ENCODE results near the gene NOPCHAP1. TPM values are rescaled to one million over a fixed set of nuclear protein-coding genes. Genes with fewer than 3 reads are reported as not detected.
"Not testable (repeated sequence)": the region's sequence is repeated elsewhere in the genome, so short reads cannot be mapped to it uniquely, and the experiment has no call there.

Gene NOPCHAP1
- total and polyA plus RNA-seq, 2 of the 4 experiments (the other 2 are of a cell fraction): 5.6 to 9.3 TPM

DNA sequence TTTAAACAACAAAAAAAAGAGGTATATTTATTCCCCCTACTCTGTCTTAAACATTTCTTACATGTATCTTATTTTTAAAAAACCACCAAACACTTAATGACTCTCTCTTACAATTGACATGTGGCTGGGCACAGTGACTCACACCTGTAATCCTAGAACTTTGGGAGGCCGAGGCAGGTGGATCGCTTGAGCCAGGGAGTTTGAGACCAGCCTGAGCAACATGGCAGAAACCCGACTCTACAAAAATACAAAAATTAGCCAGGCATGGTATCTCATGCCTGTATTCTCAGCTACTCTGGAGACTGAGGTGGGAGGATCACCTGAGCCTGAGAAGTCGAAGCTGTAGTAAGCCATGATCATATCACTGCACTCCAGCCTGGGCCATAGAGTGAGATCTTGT lies 44.0 kb upstream of the NOPCHAP1 start:
- Histone ChIP-seq H4K20me1 (ENCODE audit: insufficient read depth, low read length) (no peaks in the 10 kb centered on the region), H3K79me1 (ENCODE audit: low read depth in 1 of 2, low read length in 2 of 2) (no peaks in the 10 kb centered on the region; a peak in 1 of 4 replicates), H3K56ac (ENCODE audit: extremely low read depth, insufficient read depth, low read length) (no peak overlapping the region), H3K23ac (ENCODE audit: low read depth, low read length) (no peak overlapping the region), H2AK5ac (ENCODE audit: low read depth, low read length) (no peak overlapping the region), H3K4ac (ENCODE audit: low read depth, low read length) (no peak overlapping the region), H4K91ac (ENCODE audit: insufficient read depth, low read depth, low read length) (no peak overlapping the region), H2AK9ac (replicated peaks; ENCODE audit: low read depth, low read length, poor library complexity) (no peak overlapping the region), H4K8ac (ENCODE audit: low read depth in 2 of 2, low read length in 2 of 2) (no peak overlapping the region), H3K14ac (replicated peaks; ENCODE audit: low read depth, low read length) (no peak overlapping the region), H3K27ac (ENCODE audit: insufficient read depth, low read length) (no peak overlapping the region), H3K9me3 (ENCODE audit: control insufficient read depth, insufficient read depth, low read length) (peaks cover 11% of the 10 kb centered on the region), H3K4me3 (ENCODE audit: insufficient read depth, low read depth, low read length) (no peak overlapping the region), H3K4me1 (ENCODE audit: control insufficient read depth, insufficient read depth, low read length) (peaks cover 3% of the 10 kb centered on the region), H3K9me1 (ENCODE audit: insufficient read depth, low read length) (0 out of 2 replicates have a peak, but pooled peaks cover 4% of the 10 kb centered on the region), H2AFZ (replicated peaks; ENCODE audit: low read length, poor library complexity) (no peak overlapping the region), H3K36me3 (ENCODE audit: control insufficient read depth, insufficient read depth, low read length) (no peaks in the 10 kb centered on the region), H4K5ac (ENCODE audit: low read depth, low read length) (no peak overlapping the region), H2BK15ac (ENCODE audit: low read depth, low read length) (no peak overlapping the region), H3K9ac (ENCODE audit: low read depth, low read length) (no peak overlapping the region), H2BK20ac (ENCODE audit: low read depth, low read length) (no peak overlapping the region), H2BK5ac (ENCODE audit: low read depth, low read length, poor library complexity, severe bottlenecking) (no peak overlapping the region), H2BK120ac (ENCODE audit: low read depth, low read length) (no peak overlapping the region), H3K18ac (ENCODE audit: low read depth, low read length) (no peak overlapping the region), H3K4me2 (ENCODE audit: low read depth, low read length) (no peak overlapping the region), H3K27me3 (ENCODE audit: control insufficient read depth, insufficient read depth, low read length) (peaks cover 4% of the 10 kb centered on the region; the same call in 1 of the 2 replicates)
- ChIA-PET POLR2A (ENCODE audit: unreplicated experiment) (no interaction called here), CTCF (interaction anchor here (0.7 kb wide), 1 partner anchor 16 kb away, joined by 4 read pairs; the partner anchor contains the start of gene SLC41A2)
- no peak for ATAC-seq (ENCODE audit: low read depth)
- dilution Hi-C loops (cut with HindIII; ENCODE audit: low sequenced_read_pairs, unreplicated experiment): no loop called here
- in situ Hi-C loops (cut with MboI; ENCODE audit: low sequenced_read_pairs): no loop called here
- TF ChIP-seq SMC3 (IDR thresholded peaks at IDR 0.05; ENCODE audit: low read depth, low read length) (no peak), CEBPB (IDR thresholded peaks at IDR 0.05; ENCODE audit: low read depth, low read length) (no peak), MAZ (IDR thresholded peaks at IDR 0.05; ENCODE audit: borderline replicate concordance, low read depth, low read length) (no peak)
- no peak for DNase-seq
- no TSS peak for BruUV-seq (replicated peaks)
- WGBS, 2 experiments (ENCODE audit: extremely low coverage in 2 of 2, insufficient read length in 1 of 2): 100% methylated on average over 1 of the region's 4 CpGs; no CpG with 5 or more reads in 1 of the 2 experiments
- intact Hi-C loops (cut with micrococcal nuclease): no loop called here

DNA sequence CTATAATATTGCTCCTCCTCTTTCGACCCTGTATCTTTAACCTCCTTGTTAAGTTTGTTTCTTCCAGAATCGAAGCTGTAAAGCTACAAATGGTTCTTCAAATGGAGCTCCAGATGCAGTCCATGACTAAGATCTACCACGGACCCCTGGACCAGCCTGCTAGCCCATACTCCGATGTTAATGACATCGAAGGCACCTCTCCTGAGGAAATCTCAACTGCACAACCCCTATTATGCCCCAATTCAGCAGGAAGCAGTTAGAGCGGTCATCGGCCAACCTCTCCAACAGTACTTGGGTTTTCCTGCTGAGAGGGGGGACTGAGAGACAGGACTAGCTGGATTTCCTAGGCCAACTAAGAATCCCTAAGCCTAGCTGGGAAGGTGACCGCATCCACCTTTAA lies 42.7 kb upstream of the NOPCHAP1 start:
- H2AK5ac ChIP-seq (ENCODE audit: low read depth, low read length); H2BK20ac ChIP-seq (ENCODE audit: low read depth, low read length); dilution Hi-C loops (cut with HindIII; ENCODE audit: low sequenced_read_pairs, unreplicated experiment); H3K4me2 ChIP-seq (ENCODE audit: low read depth, low read length); H3K18ac ChIP-seq (ENCODE audit: low read depth, low read length); H3K14ac ChIP-seq (replicated peaks; ENCODE audit: low read depth, low read length); H2BK120ac ChIP-seq (ENCODE audit: low read depth, low read length); in situ Hi-C loops (cut with MboI; ENCODE audit: low sequenced_read_pairs); H4K91ac ChIP-seq (ENCODE audit: insufficient read depth, low read depth, low read length); H3K23ac ChIP-seq (ENCODE audit: low read depth, low read length); DNase-seq; H3K27me3 ChIP-seq (ENCODE audit: control insufficient read depth, insufficient read depth, low read length); H4K20me1 ChIP-seq (ENCODE audit: insufficient read depth, low read length); BruUV-seq (replicated peaks); H2BK5ac ChIP-seq (ENCODE audit: low read depth, low read length, poor library complexity, severe bottlenecking); CTCF ChIA-PET; H3K4me1 ChIP-seq (ENCODE audit: control insufficient read depth, insufficient read depth, low read length); H3K9me1 ChIP-seq (ENCODE audit: insufficient read depth, low read length); H3K9ac ChIP-seq (ENCODE audit: low read depth, low read length); H3K27ac ChIP-seq (ENCODE audit: insufficient read depth, low read length); H3K36me3 ChIP-seq (ENCODE audit: control insufficient read depth, insufficient read depth, low read length); POLR2A ChIA-PET (ENCODE audit: unreplicated experiment); H3K4me3 ChIP-seq (ENCODE audit: insufficient read depth, low read depth, low read length); H2BK15ac ChIP-seq (ENCODE audit: low read depth, low read length); H2AFZ ChIP-seq (replicated peaks; ENCODE audit: low read length, poor library complexity); ATAC-seq (ENCODE audit: low read depth); H4K8ac ChIP-seq (ENCODE audit: low read depth in 2 of 2, low read length in 2 of 2); H2AK9ac ChIP-seq (replicated peaks; ENCODE audit: low read depth, low read length, poor library complexity); intact Hi-C loops (cut with micrococcal nuclease); H3K56ac ChIP-seq (ENCODE audit: extremely low read depth, insufficient read depth, low read length); H4K5ac ChIP-seq (ENCODE audit: low read depth, low read length); H3K4ac ChIP-seq (ENCODE audit: low read depth, low read length); H3K79me1 ChIP-seq (ENCODE audit: low read depth in 1 of 2, low read length in 2 of 2): not testable (repeated sequence)
- peaks cover 11% of the 10 kb centered on the region for H3K9me3 ChIP-seq (ENCODE audit: control insufficient read depth, insufficient read depth, low read length)
- no CpG with 5 or more reads among the region's 8 CpGs for WGBS, 2 experiments (ENCODE audit: extremely low coverage in 2 of 2, insufficient read length in 1 of 2)

Data from IMR-90 (cell line).